Panc1 (cell line): ENCODE measurements around the gene HHEX.
"Not testable (repeated sequence)": the region's sequence is repeated elsewhere in the genome, so short reads cannot be mapped to it uniquely, and the experiment has no call there.

ENCODE experiments used
- POLR2AphosphoS5 ChIP-seq: IDR thresholded peaks from 2 replicates; pipeline ENCODE4 v1.6.1; 2012; ENCODE audit warnings: mild to moderate bottlenecking, low read depth, low read length, moderate library complexity
- SIN3A ChIP-seq: IDR thresholded peaks from 2 replicates; pipeline ENCODE4 v1.6.1; 2012; ENCODE audit warnings: low read depth, mild to moderate bottlenecking, low read length, moderate library complexity, borderline replicate concordance; ENCODE audit not compliant: insufficient read depth
- TCF7L2 ChIP-seq: IDR thresholded peaks from 2 replicates; pipeline ENCODE4 v1.6.1; 2011; ENCODE audit warnings: mild to moderate bottlenecking, low read depth, low read length, inconsistent platforms
- TF ChIP-seq, protein P1 (sequence below): fragments of 450-650 bp; IDR thresholded peaks from 2 replicates; pipeline ENCODE4 v1.5.1; 2017; ENCODE audit warnings: mild to moderate bottlenecking
- TF ChIP-seq, protein P2 (sequence below), 2 experiments: IDR thresholded peaks; 2 replicates each; pipeline ENCODE4 v1.6.1; 2011 to 2012; ENCODE audit warnings: low read depth in 2 of 2, control low read depth in 1 of 2, low read length in 1 of 2, mild to moderate bottlenecking in 1 of 2, moderate library complexity in 1 of 2; ENCODE audit not compliant: insufficient read depth in 1 of 2

DNA sequence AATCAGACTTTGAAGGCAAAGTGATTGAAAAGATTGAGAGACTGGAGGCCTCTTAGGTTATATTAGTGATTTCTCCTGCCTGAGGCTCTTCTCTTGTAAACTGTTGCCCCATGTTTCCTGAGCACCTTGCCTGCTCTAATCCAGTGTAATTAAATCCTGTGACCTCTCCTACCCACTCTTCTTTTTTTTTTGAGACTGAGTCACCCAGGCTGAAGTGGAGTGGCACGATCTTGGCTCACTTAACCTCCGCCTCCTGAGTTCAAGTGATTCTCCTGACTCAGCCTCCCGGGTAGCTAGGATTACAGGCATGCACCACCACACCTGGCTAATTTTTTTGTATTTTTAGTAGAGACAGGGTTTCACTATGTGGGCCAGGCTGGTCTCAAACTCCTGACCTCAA lies 38.9 kb upstream of the HHEX start:
- not testable (repeated sequence) for TF ChIP-seq POLR2AphosphoS5, TCF7L2, SIN3A
- TF ChIP-seq, protein P1, sequence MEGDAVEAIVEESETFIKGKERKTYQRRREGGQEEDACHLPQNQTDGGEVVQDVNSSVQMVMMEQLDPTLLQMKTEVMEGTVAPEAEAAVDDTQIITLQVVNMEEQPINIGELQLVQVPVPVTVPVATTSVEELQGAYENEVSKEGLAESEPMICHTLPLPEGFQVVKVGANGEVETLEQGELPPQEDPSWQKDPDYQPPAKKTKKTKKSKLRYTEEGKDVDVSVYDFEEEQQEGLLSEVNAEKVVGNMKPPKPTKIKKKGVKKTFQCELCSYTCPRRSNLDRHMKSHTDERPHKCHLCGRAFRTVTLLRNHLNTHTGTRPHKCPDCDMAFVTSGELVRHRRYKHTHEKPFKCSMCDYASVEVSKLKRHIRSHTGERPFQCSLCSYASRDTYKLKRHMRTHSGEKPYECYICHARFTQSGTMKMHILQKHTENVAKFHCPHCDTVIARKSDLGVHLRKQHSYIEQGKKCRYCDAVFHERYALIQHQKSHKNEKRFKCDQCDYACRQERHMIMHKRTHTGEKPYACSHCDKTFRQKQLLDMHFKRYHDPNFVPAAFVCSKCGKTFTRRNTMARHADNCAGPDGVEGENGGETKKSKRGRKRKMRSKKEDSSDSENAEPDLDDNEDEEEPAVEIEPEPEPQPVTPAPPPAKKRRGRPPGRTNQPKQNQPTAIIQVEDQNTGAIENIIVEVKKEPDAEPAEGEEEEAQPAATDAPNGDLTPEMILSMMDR: not testable (repeated sequence)
- TF ChIP-seq, protein P2, sequence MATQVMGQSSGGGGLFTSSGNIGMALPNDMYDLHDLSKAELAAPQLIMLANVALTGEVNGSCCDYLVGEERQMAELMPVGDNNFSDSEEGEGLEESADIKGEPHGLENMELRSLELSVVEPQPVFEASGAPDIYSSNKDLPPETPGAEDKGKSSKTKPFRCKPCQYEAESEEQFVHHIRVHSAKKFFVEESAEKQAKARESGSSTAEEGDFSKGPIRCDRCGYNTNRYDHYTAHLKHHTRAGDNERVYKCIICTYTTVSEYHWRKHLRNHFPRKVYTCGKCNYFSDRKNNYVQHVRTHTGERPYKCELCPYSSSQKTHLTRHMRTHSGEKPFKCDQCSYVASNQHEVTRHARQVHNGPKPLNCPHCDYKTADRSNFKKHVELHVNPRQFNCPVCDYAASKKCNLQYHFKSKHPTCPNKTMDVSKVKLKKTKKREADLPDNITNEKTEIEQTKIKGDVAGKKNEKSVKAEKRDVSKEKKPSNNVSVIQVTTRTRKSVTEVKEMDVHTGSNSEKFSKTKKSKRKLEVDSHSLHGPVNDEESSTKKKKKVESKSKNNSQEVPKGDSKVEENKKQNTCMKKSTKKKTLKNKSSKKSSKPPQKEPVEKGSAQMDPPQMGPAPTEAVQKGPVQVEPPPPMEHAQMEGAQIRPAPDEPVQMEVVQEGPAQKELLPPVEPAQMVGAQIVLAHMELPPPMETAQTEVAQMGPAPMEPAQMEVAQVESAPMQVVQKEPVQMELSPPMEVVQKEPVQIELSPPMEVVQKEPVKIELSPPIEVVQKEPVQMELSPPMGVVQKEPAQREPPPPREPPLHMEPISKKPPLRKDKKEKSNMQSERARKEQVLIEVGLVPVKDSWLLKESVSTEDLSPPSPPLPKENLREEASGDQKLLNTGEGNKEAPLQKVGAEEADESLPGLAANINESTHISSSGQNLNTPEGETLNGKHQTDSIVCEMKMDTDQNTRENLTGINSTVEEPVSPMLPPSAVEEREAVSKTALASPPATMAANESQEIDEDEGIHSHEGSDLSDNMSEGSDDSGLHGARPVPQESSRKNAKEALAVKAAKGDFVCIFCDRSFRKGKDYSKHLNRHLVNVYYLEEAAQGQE (IDR thresholded peaks at IDR 0.05; ENCODE audit: insufficient read depth in 1 of 2, low read depth in 2 of 2, low read length in 1 of 2): not testable (repeated sequence)
